Panc1 (cell line): ENCODE results near the gene KRTAP5-1. TPM values are rescaled to one million over a fixed set of nuclear protein-coding genes. Genes with fewer than 3 reads are reported as not detected.
"Not testable (repeated sequence)": the region's sequence is repeated elsewhere in the genome, so short reads cannot be mapped to it uniquely, and the experiment has no call there.

ENCODE experiments used
- ATAC-seq: fragments of 200-7000 bp; cut with Tn5 transposase; 2 replicates; pipeline ENCODE4 v1.9.1; 2020; ENCODE audit warnings: mild to moderate bottlenecking, moderate library complexity
- Bru-seq: library from RNA; stranded (reverse); fragments of 400-500 nt; gene quantifications from one replicate; lab custom pipeline; 2021; lab: Mats Ljungman, UMichigan
- BruChase-seq, 2 experiments: library from RNA; stranded (reverse); fragments of 400-500 nt; gene quantifications; one replicate each; lab custom pipeline; 2021; lab: Mats Ljungman, UMichigan
- BruUV-seq: library from RNA; stranded (reverse); fragments of 400-500 nt; replicated peaks from 2 replicates; lab custom pipeline; 2021; lab: Mats Ljungman, UMichigan
- CTCF ChIA-PET: fragments of 300-600 bp; sonication (Branson Sonifier 250); formaldehyde crosslinking; loops from one replicate; lab custom pipeline; 2022; ENCODE audit warnings: antibody characterized with exemption; lab: Charles Lee
- POLR2A ChIA-PET: fragments of 300-600 bp; sonication (Branson Sonifier 250); formaldehyde crosslinking; loops from one replicate; lab custom pipeline; 2022; ENCODE audit warnings: antibody characterized with exemption; lab: Charles Lee
- DNase-seq: peaks from one replicate; pipeline ENCODE4 v3.0.0-alpha.2; 2010; ENCODE audit warnings: low read depth, low spot score
- H3K27ac ChIP-seq: 2 replicates; pipeline ENCODE4 v1.5.1; 2011; ENCODE audit warnings: mild to moderate bottlenecking, low read length, inconsistent platforms
- H3K27me3 ChIP-seq: fragments of 200-500 bp; sonication (Bioruptor generic); 2 replicates; pipeline ENCODE4 v1.6.0; 2014; ENCODE audit warnings: low read length, inconsistent platforms; ENCODE audit not compliant: control insufficient read depth, insufficient read depth
- H3K36me3 ChIP-seq: fragments of 200-500 bp; sonication (Bioruptor generic); 2 replicates; pipeline ENCODE4 v1.5.1; 2014; ENCODE audit warnings: inconsistent platforms, mild to moderate bottlenecking, low read length, moderate library complexity; ENCODE audit not compliant: control insufficient read depth, insufficient read depth
- H3K4me1 ChIP-seq: 2 replicates; pipeline ENCODE4 v1.5.1; 2011; ENCODE audit warnings: inconsistent platforms, mild to moderate bottlenecking, low read length, moderate library complexity; ENCODE audit not compliant: control insufficient read depth, insufficient read depth
- H3K4me3 ChIP-seq, 2 experiments: 2 replicates each; pipeline ENCODE4 v1.5.1; 2011 to 2012; ENCODE audit warnings: low read depth in 2 of 2, low read length in 2 of 2, mild to moderate bottlenecking in 2 of 2, inconsistent platforms in 1 of 2, moderate library complexity in 1 of 2
- H3K9me3 ChIP-seq: fragments of 200-500 bp; sonication (Bioruptor generic); 2 replicates; pipeline ENCODE4 v1.5.1; 2014; ENCODE audit warnings: low read depth, mild to moderate bottlenecking, inconsistent platforms, low read length, moderate library complexity; ENCODE audit not compliant: control insufficient read depth, insufficient read depth
- POLR2AphosphoS5 ChIP-seq: IDR thresholded peaks from 2 replicates; pipeline ENCODE4 v1.6.1; 2012; ENCODE audit warnings: mild to moderate bottlenecking, low read depth, low read length, moderate library complexity
- SIN3A ChIP-seq: IDR thresholded peaks from 2 replicates; pipeline ENCODE4 v1.6.1; 2012; ENCODE audit warnings: low read depth, mild to moderate bottlenecking, low read length, moderate library complexity, borderline replicate concordance; ENCODE audit not compliant: insufficient read depth
- TCF7L2 ChIP-seq: IDR thresholded peaks from 2 replicates; pipeline ENCODE4 v1.6.1; 2011; ENCODE audit warnings: mild to moderate bottlenecking, low read depth, low read length, inconsistent platforms
- in situ Hi-C: cut with HindIII; loops from 2 replicates; pipeline ENCODE4 v1.10.0; 2016; ENCODE audit warnings: low sequenced_read_pairs, low pct_unique_long_range_greater_than_20kb
- intact Hi-C: fragments of 100-400 bp; cut with micrococcal nuclease; formaldehyde crosslinking; loops from one replicate; pipeline ENCODE4 v1.10.0; 2022; ENCODE audit not compliant: unreplicated experiment
- long read RNA-seq: library from polyadenylated mRNA; unstranded; transcript quantifications from one replicate; pipeline ENCODE4 v2.0.0, GENCODE V29; 2021; ENCODE audit not compliant: unreplicated experiment
- polyA plus RNA-seq: library from polyadenylated mRNA; unstranded; fragments of >200 nt; gene quantifications from one replicate; pipeline ENCODE4 v1.2.1, GENCODE V29; 2012; ENCODE audit warnings: missing spikeins; ENCODE audit not compliant: insufficient read length
- total RNA-seq: library from RNA; stranded (reverse); gene quantifications from one replicate; pipeline ENCODE4 v1.2.1, GENCODE V29; 2021; ENCODE audit not compliant: unreplicated experiment
- TF ChIP-seq, protein P1 (sequence below), 2 experiments: IDR thresholded peaks; 2 replicates each; pipeline ENCODE4 v1.6.1; 2011 to 2012; ENCODE audit warnings: low read depth in 2 of 2, control low read depth in 1 of 2, low read length in 1 of 2, mild to moderate bottlenecking in 1 of 2, moderate library complexity in 1 of 2; ENCODE audit not compliant: insufficient read depth in 1 of 2
- TF ChIP-seq, protein P2 (sequence below): fragments of 450-650 bp; IDR thresholded peaks from 2 replicates; pipeline ENCODE4 v1.5.1; 2017; ENCODE audit warnings: mild to moderate bottlenecking

The KRTAP5-1 gene, protein sequence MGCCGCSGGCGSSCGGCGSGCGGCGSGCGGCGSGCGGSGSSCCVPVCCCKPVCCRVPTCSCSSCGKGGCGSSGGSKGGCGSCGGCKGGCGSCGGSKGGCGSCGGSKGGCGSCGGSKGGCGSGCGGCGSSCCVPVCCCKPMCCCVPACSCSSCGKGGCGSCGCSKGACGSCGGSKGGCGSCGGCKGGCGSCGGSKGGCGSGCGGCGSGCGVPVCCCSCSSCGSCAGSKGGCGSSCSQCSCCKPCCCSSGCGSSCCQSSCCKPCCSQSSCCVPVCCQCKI
- not detected for total RNA-seq
- polyA plus RNA-seq, result 1.0 TPM
- not detected for Bru-seq, nascent RNA
- BruChase-seq, experiment 1, labeled RNA remaining after a 2-hour chase, result not detected
- BruChase-seq, experiment 2, labeled RNA remaining after a 6-hour chase, result not detected
- long read RNA-seq, result 0 reads

DNA sequence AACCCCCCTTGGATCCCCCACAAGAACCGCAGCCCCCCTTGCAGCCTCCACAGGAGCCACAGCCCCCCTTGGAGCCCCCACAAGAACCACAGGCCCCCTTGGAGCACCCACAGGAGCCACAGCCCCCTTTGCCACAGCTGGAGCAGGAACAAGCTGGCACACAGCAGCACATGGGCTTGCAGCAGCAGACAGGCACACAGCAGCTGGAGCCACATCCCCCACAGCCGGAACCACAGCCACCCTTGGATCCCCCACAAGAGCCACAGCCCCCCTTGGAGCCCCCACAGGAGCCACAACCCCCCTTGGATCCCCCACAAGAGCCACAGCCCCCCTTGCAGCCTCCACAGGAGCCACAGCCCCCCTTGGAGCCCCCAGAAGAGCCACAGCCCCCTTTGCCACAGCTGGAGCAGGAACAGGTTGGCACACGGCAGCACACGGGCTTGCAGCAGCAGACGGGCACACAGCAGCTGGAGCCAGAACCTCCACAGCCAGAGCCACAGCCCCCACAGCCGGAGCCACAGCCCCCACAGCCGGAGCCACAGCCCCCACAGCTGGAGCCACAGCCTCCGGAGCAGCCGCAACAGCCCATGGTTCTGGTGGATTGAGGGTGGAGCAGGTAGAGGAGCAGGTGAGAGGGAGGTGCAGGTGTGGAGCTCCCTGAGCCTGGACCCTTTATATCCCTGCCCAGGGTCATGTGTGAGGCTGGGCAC is at the start of gene KRTAP5-1:
Gene KRTAP5-1 (minus strand): TSS at position 623 of the 710 bp plus-strand sequence. CDS start 34 bp downstream, at position 589.
- H3K9me3 ChIP-seq, in situ Hi-C loops, H3K36me3 ChIP-seq, H3K27ac ChIP-seq, H3K4me3 ChIP-seq, H3K27me3 ChIP-seq, CTCF ChIA-PET, intact Hi-C loops, H3K4me1 ChIP-seq, DNase-seq, BruUV-seq, ATAC-seq: not testable (repeated sequence)
- POLR2A ChIA-PET, result interaction anchor here (0.6 kb wide), 1 partner anchor 10 kb away, joined by 3 read pairs; no protein-coding TSS in a partner anchor

DNA sequence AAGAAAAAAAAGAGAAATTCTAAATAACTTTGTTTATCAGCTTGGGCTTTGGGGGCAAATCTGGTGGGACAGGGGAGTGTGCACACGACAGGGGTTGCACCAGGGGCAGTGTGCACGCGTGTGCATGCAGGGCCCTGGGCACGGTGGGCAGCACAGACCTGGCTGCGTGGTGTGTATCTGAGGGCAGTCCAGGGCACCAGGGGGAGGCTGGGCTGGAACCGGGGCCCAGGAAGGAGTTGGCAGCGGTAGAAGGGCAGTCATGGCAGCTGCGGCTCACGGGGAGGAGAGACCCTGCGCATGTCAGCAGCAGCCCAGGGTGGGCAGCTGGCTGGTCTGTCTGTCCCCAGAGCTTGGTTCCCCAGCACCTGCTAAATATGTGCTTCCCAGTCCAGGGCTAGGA is 48.8 kb upstream of the KRTAP5-1 start:
- Histone ChIP-seq H3K27me3 (peaks cover 3% of the 10 kb centered on the region), H3K4me1 (peaks cover 5% of the 10 kb centered on the region; the same call in 1 of the 2 replicates), H3K4me3 (no peak overlapping the region), H3K36me3 (no peaks in the 10 kb centered on the region), H3K27ac (no peak overlapping the region), H3K9me3 (no peaks in the 10 kb centered on the region)
- TF ChIP-seq SIN3A, result no peak
- TF ChIP-seq TCF7L2, result no peak
- DNase-seq (no peak), ATAC-seq (no peak)
- intact Hi-C loops, result no loop called here
- POLR2A ChIA-PET, result no interaction called here
- in situ Hi-C loops, result loop anchor here (5.0 kb wide), 1 partner anchor 97 kb away; no protein-coding TSS in a partner anchor
- no TSS peak for BruUV-seq
- CTCF ChIA-PET, result interaction anchor here (1.5 kb wide), 1 partner anchor 87 kb away, joined by 4 read pairs; no protein-coding TSS in a partner anchor

DNA sequence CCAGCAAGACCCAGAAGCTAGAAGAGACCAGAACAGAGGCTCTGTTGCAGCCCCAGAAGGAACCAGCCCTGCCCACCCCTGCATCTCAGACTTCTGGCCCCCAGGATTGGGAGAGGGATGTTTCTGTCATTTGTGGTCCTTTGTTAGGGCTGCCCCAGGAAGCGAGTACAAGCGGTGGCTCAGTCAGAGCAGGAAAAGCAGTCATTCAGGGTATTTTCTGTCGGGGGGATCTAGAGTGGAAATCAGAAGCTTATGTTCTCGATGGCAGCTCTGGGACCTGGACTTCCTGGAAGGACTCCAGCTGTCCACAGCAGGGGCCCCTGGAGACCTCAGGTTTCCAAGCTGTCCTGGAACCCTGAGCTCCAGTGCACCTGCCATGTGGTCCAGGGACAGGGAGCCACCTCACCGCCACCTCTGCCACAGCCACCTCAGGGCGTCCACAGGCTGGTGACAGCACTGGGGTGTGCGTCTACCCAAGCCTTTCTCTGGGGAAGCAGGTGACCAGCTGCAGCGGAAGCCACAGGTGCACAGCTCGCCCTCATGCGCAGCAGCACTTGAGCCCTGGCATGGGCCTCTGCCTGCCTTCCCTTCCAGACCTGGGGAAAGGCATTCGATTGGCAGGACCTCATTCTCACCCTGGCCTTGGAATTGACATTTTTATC is 47.1 kb upstream of the KRTAP5-1 start:
- intact Hi-C loops, result no loop called here
- ChIA-PET POLR2A (no interaction called here), CTCF (interaction anchor here (0.5 to 1.5 kb wide), 4 partner anchors 9 to 431 kb away, joined by 3 to 4 read pairs (median 3); no protein-coding TSS in a partner anchor)
- DNase-seq (no peak), ATAC-seq (no peak)
- Histone ChIP-seq H3K27me3 (peaks cover 9% of the 10 kb centered on the region), H3K4me3 (no peak overlapping the region), H3K9me3 (no peaks in the 10 kb centered on the region), H3K27ac (no peak overlapping the region), H3K4me1 (peaks cover 10% of the 10 kb centered on the region; the same call in 1 of the 2 replicates), H3K36me3 (no peaks in the 10 kb centered on the region)
- in situ Hi-C loops, result loop anchor here (5.0 kb wide), 1 partner anchor 95 kb away; no protein-coding TSS in a partner anchor
- TF ChIP-seq, protein P1, sequence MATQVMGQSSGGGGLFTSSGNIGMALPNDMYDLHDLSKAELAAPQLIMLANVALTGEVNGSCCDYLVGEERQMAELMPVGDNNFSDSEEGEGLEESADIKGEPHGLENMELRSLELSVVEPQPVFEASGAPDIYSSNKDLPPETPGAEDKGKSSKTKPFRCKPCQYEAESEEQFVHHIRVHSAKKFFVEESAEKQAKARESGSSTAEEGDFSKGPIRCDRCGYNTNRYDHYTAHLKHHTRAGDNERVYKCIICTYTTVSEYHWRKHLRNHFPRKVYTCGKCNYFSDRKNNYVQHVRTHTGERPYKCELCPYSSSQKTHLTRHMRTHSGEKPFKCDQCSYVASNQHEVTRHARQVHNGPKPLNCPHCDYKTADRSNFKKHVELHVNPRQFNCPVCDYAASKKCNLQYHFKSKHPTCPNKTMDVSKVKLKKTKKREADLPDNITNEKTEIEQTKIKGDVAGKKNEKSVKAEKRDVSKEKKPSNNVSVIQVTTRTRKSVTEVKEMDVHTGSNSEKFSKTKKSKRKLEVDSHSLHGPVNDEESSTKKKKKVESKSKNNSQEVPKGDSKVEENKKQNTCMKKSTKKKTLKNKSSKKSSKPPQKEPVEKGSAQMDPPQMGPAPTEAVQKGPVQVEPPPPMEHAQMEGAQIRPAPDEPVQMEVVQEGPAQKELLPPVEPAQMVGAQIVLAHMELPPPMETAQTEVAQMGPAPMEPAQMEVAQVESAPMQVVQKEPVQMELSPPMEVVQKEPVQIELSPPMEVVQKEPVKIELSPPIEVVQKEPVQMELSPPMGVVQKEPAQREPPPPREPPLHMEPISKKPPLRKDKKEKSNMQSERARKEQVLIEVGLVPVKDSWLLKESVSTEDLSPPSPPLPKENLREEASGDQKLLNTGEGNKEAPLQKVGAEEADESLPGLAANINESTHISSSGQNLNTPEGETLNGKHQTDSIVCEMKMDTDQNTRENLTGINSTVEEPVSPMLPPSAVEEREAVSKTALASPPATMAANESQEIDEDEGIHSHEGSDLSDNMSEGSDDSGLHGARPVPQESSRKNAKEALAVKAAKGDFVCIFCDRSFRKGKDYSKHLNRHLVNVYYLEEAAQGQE (IDR thresholded peaks at IDR 0.05; ENCODE audit: insufficient read depth in 1 of 2, low read depth in 2 of 2, low read length in 1 of 2), result no peak
- TF ChIP-seq SIN3A, result no peak
- no peak for TF ChIP-seq TCF7L2
- TF ChIP-seq, protein P2, sequence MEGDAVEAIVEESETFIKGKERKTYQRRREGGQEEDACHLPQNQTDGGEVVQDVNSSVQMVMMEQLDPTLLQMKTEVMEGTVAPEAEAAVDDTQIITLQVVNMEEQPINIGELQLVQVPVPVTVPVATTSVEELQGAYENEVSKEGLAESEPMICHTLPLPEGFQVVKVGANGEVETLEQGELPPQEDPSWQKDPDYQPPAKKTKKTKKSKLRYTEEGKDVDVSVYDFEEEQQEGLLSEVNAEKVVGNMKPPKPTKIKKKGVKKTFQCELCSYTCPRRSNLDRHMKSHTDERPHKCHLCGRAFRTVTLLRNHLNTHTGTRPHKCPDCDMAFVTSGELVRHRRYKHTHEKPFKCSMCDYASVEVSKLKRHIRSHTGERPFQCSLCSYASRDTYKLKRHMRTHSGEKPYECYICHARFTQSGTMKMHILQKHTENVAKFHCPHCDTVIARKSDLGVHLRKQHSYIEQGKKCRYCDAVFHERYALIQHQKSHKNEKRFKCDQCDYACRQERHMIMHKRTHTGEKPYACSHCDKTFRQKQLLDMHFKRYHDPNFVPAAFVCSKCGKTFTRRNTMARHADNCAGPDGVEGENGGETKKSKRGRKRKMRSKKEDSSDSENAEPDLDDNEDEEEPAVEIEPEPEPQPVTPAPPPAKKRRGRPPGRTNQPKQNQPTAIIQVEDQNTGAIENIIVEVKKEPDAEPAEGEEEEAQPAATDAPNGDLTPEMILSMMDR, result no peak
- TF ChIP-seq POLR2AphosphoS5, result no peak
- BruUV-seq, result no TSS peak
